AG09319 (cell line): ENCODE results near the gene TOLLIP.
"Not testable (repeated sequence)": the region's sequence is repeated elsewhere in the genome, so short reads cannot be mapped to it uniquely, and the experiment has no call there.

Source experiments
- DNase-seq: peaks from one replicate; pipeline ENCODE4 v3.0.0-alpha.2; 2010; ENCODE audit warnings: low read depth; ENCODE audit errors: extremely low read depth
- CTCF ChIP-seq: IDR thresholded peaks from 2 replicates; pipeline ENCODE4 v1.5.1; 2011; ENCODE audit warnings: low read depth, mild to moderate bottlenecking, inconsistent platforms, low read length, moderate library complexity

Gene TOLLIP

GRCh38 chr11:1271002-1271401, 38.4 kb downstream of the TOLLIP start:
- no peak for DNase-seq
- TF ChIP-seq CTCF: no peak

GRCh38 chr11:1270476-1270875, 39.0 kb downstream of the TOLLIP start:
- TF ChIP-seq CTCF: no peak
- DNase-seq: no peak

DNA sequence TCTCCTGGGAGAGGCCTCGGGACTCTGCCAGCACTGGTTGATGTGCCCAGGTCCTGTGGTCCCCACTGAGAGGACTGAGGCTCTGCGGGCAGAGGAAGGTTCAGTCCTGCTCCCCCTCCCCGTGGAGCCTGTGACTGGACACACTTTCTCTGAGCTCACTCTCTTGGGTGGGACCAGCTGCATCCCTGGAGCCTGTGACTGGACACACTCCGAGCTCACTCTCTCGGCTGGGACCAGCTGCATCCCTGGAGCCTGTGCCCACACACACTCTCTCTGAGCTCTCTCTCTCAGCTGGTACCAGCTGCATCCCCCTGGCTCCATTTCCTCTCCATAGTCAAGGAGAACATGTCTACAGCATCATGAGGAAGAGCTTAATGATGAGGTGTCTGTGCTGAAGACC, 39.5 kb downstream of the TOLLIP start:
- DNase-seq: no peak
- no peak for TF ChIP-seq CTCF

- no peak for DNase-seq
- no peak for TF ChIP-seq CTCF
Measured at GRCh38 chr11:1267441-1268100, 41.9 kb downstream of the TOLLIP start.

GRCh38 chr11:1266976-1267375, 42.5 kb downstream of the TOLLIP start:
- not testable (repeated sequence) for DNase-seq

DNA sequence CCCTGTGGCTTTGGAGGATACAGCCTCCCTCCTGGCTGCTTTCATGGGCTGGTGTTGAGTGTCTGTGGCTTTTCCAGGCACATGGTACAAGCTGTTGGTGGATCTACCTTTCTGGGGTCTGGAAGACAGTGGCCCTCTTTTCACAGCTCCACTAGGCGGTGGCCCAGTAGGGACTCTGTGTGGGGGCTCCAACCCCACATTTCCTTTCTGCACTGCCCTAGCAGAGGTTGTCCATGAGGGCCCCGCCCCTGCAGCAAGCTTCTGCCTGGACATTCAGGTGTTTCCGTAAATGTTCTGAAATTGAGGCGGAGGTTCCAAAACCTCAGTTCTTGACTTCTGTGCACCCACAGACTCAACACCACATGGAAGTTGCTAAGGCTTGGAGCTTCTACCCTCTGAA, 44.0 kb downstream of the TOLLIP start:
- DNase-seq: not testable (repeated sequence)

GRCh38 chr11:1264444-1264843, 45.0 kb downstream of the TOLLIP start:
- peak; percentile 35 for TF ChIP-seq CTCF
- DNase-seq: peak; percentile 15

GRCh38 chr11:1263010-1263409, 46.4 kb downstream of the TOLLIP start:
- TF ChIP-seq CTCF: no peak
- no peak for DNase-seq
